ENCODE measurements around the gene TRMT10A.
"Not testable (repeated sequence)": the region's sequence is repeated elsewhere in the genome, so short reads cannot be mapped to it uniquely, and the experiment has no call there.

The TRMT10A gene

GRCh38 chr4:99540277-99540939, 23.4 kb downstream of the TRMT10A start:
- DNase-seq = no peak

GRCh38 chr4:99537674-99538073, 26.2 kb downstream of the TRMT10A start:
- no peak for DNase-seq

GRCh38 chr4:99536848-99537247, 27.0 kb downstream of the TRMT10A start:
- no peak for DNase-seq

GRCh38 chr4:99536271-99536670, 27.6 kb downstream of the TRMT10A start:
- DNase-seq = no peak

- not testable (repeated sequence) for DNase-seq
Measured at GRCh38 chr4:99534699-99535098, 29.1 kb downstream of the TRMT10A start.

- DNase-seq = no peak
Measured at GRCh38 chr4:99529956-99530355, 33.9 kb downstream of the TRMT10A start.

GRCh38 chr4:99529228-99529627, 34.6 kb downstream of the TRMT10A start:
- no peak for DNase-seq

- DNase-seq = no peak
Measured at GRCh38 chr4:99518601-99519295, 45.1 kb downstream of the TRMT10A start.

- no peak for DNase-seq
Measured at GRCh38 chr4:99510721-99511120, 53.1 kb downstream of the TRMT10A start, which contains the start of gene C4orf17. Gene C4orf17 (plus strand): TSS chr4:99511021. CDS start chr4:99513082, 2,061 bp downstream.

GRCh38 chr4:99507762-99508161, 56.1 kb downstream of the TRMT10A start:
- no peak for DNase-seq

- DNase-seq = no peak
Measured at GRCh38 chr4:99507349-99507748, 56.5 kb downstream of the TRMT10A start.

GRCh38 chr4:99506781-99507180, 57.1 kb downstream of the TRMT10A start:
- DNase-seq = no peak

- DNase-seq = no peak
Measured at GRCh38 chr4:99504804-99505502, 58.9 kb downstream of the TRMT10A start.
